ENCODE data around the gene CEP250.

DNA sequence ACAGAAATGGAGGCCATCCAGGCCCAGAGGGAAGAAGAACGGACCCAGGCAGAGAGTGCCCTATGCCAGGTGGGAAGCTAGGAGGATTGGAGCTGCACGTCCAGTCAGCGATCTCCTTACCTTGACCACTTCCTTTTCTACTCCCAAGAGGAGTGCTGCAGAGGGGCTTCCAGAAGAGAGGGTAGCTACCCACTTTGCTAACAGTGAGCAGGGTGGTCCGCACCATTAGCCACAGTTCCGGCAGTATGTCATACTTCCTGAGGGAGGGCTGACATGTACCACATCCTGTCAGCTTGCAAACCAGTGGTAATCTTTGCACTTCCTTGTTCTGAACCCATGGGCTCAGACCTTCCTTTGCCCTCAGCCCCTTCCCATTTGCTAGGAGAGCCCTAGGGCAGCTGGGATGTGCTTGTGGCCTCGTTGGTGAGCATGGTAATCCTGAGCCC, 35.4 kb downstream of the CEP250 start:
- TF ChIP-seq, protein P1, sequence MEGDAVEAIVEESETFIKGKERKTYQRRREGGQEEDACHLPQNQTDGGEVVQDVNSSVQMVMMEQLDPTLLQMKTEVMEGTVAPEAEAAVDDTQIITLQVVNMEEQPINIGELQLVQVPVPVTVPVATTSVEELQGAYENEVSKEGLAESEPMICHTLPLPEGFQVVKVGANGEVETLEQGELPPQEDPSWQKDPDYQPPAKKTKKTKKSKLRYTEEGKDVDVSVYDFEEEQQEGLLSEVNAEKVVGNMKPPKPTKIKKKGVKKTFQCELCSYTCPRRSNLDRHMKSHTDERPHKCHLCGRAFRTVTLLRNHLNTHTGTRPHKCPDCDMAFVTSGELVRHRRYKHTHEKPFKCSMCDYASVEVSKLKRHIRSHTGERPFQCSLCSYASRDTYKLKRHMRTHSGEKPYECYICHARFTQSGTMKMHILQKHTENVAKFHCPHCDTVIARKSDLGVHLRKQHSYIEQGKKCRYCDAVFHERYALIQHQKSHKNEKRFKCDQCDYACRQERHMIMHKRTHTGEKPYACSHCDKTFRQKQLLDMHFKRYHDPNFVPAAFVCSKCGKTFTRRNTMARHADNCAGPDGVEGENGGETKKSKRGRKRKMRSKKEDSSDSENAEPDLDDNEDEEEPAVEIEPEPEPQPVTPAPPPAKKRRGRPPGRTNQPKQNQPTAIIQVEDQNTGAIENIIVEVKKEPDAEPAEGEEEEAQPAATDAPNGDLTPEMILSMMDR (IDR thresholded peaks at IDR 0.05), result no peak
- TF ChIP-seq ZFX (IDR thresholded peaks at IDR 0.05; ENCODE audit: borderline replicate concordance), result no peak

Data from 22Rv1 (cell line).